Skin of body (tissue), 2 donors: ENCODE results near the gene TAGLN2. TPM values are rescaled to one million over a fixed set of nuclear protein-coding genes. Genes with fewer than 3 reads are reported as not detected.
"Not testable (repeated sequence)": the region's sequence is repeated elsewhere in the genome, so short reads cannot be mapped to it uniquely, and the experiment has no call there.

Experiments
- DNase-seq: peaks from one replicate; lab custom pipeline; 2025; lab: John Stamatoyannopoulos, UW
- total RNA-seq: library from RNA; depleted of rRNA; stranded (reverse); fragments of >200 nt; gene quantifications from one replicate; pipeline ENCODE4 v1.2.3, GENCODE V29; 2014

TAGLN2 gene
- total RNA-seq, 1 donor from 2014 or later: 145 TPM

DNA sequence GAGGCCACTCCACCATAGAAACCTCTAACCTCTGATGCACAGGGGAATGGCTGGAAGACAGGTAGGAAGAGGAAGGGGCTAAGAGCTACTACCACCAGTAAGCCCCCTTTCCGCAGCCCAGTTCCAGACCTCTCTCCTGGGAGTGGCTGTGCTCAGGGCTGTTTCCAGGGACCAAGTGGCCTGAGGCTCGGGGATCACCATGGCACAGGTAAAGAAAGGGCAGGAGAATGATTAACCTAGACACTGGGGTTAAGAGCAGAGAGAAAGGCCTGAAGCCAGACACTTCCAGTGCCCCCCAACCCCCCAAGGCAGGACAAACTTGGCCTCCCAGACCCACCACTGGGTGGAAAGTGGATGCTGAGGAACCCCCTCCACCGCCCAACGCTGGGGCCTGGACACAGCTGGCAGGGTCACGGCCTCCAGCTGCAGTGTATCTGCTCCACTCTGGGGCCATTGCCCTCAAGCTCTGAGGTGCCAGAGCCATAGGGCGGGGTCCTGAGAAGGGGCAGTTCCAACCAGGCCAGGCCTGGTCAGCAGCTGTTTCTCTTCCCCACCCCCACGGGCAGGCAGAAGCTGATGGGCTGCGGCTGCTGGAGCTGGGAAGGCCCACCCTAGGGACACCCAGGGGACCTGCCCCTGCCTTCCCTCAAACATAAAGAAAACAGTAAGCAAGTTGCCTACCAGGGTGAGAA lies 2.6 kb downstream of the TAGLN2 start:
- peak; percentile 34 for DNase-seq

DNA sequence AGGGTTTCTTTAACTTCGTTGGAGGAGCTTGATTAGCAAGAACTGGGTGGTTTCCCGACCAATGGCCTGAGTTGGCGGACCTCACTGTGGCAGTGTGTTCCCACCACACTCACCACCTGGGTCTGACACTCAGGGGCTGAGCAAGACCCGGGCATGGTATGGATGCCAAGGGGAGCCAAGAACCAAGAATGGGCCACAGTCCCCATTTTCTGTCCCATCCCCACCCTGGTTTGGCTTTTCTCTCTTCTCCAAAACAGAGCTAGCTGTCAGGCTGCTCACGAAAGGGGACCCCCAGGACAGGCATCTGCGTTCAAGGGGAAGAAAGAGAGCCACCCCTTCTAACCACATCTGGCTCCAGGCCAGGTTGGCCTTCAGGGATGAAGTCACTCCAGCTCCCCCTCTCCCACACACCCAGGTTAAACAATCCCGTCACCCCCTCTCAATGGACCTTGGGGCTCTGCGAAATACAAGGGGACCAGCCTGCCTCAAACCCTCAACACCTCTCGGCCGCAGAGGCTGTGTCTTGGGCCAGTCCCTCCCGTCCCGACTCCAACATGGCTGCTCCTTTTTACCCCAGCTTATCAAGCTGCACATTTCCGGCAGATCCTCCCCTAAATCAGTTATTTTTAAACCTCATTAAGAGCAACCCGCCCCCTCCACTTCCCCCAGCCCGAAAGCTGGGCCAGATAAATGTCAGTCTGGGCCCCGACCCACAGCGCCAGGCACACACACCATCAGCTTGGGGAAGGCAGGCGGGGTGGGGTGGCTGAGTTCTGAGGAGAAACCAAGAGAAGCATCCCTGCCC lies 3.4 kb downstream of the TAGLN2 start:
- no peak for DNase-seq

DNA sequence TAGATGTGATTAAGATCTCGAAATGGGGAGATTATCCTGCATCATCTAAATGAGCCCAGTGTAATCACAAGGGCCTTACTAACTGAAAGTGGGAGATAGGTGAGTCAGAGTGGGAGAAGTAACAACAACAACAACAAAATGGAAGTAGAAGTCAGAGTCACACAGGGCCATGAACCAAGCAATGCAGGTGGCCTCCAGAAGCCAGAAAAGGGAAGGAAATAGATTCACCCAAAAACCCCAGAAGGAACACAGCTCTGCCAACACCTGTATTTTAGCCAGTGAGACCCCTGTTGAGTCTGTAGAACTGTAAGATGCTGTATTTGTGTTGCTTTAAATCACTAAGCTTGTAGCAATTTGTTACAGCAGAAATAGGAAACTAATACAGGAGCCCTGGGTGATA lies 4.1 kb downstream of the TAGLN2 start:
- DNase-seq: no peak

DNA sequence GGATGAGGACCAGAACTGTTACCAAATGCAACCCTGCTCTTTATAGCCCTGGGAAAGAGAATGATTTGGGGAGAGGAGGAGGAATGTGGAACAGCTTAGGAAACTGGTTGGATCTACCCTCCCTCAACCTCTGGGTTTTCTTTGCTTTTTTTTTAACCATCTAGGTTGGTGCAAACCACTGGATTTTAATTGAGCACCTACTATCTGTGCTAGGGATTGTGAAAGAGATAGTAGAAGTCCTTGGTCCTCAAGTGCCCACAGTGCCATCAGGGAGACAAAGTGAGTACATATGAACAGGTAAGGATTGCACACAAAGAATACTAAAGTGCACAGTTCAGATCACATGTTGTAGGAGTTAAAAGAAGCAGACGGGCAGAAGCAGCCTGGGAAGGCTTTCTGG lies 4.7 kb downstream of the TAGLN2 start:
- no peak for DNase-seq

GRCh38 chr1:159920202-159920601 lies 5.1 kb downstream of the TAGLN2 start:
- no peak for DNase-seq

- DNase-seq: no peak
Measured at GRCh38 chr1:159919236-159919865, 6.0 kb downstream of the TAGLN2 start.

- no peak for DNase-seq
Measured at GRCh38 chr1:159918352-159919200, 6.7 kb downstream of the TAGLN2 start.

- no peak for DNase-seq
Measured at GRCh38 chr1:159917533-159918351, 7.6 kb downstream of the TAGLN2 start.

GRCh38 chr1:159916242-159917051 lies 8.9 kb downstream of the TAGLN2 start:
- DNase-seq: no peak

- DNase-seq: no peak
Measured at GRCh38 chr1:159915571-159916241, 9.6 kb downstream of the TAGLN2 start.

DNA sequence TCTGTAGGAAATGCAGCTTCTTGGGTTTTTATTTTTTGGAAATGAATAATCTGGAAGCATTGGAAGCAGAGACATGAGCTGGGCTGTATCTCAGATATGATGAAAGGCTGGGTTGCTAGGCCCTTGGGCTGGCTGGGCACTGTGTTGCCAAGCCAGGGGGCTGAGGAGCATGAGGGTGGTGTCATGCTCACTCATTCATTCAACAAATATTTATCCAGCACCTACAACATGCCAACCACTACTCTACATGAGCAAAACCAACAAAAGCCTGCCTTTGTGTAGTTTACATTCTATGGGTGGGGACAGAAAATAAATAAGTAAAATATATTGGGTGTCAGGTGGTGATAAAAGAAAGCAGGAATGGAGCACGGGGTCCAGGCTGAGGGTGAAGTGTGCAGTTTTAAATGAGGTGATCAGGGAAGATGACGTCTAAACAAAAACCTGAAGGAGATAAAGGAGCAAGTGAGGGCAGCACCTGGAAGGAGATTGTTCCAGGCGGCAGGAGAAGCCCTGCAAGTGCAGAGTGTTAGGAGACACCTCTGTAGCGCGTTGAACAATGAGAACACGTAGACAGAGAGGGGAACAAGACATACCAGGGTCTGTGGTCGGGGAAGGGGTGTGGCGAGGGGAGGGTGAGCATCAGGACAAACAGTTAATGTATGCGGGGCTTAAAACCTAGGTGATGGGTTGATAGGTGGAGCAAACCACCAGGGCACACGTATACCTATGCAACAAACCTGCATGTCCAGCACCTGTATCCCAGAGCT lies 10.9 kb downstream of the TAGLN2 start:
- DNase-seq: no peak

DNA sequence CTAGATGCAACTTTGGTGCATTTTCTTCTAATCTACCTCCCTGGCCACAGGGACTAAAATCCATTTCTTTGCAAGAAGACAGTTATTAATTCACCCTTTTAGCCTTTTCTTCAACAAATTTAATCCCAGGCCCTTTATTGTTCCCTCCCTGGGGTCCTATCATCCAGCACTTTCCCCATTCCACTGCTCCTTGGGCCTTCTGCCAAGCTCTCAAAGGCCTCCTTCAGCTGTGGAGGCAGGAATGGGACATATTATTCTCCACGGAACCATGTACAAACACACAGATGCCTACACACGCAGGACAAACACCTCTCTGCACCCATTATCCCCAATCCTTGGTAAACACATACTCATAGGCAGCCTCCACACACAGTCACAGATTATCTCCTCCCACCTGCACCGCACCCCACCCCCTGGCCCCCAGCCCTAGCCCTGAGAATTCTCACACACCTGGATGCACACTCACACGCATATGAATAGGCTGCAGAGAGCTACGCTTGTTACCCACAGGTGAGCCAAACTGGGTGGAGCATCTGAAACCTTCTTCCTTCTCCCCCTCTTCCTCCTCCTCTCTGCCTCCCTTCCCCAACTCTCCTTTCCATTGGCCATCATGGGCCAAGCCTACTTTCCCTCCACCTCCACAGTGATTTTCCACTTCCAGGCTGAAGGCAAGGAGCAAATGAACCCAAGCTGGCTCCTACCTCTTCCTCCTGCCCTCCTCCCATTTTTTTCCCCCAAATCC lies 11.7 kb downstream of the TAGLN2 start:
- no peak for DNase-seq

DNA sequence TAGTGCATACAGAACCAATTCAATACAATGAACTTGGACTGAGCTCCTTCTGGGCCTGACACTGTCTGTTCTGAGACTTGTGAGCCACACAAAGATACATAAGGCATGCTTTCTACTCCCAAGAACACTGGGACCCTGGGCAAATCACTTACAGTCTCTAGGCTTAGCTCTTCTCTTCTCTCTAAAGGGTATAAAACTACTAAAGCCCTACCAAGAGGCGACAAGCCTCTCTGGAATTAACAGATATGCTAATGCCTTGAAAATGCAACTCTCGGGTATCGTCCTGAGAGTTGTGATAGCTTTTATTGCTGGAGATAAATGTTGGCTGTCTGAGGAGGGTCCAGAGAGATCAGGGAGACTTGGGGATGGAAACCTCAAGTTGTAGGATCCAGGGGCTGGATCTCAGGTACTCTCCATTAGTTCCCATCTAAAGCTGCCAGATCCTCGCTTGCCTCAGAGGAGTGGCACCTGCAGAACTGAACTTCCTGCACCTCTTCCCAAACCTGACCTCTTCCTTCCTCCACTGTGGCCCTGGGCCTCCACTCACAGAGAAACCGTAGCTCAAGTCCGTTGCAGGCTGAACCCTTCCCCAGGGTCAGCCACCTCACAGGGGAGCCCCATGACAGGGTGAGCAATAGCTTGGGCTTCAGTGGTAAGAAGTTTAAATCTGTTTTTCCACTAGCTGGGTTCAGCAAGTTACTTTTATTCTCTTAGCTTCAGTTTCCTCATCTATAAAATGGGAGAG lies 13.8 kb downstream of the TAGLN2 start:
- DNase-seq: no peak

GRCh38 chr1:159908031-159908940 lies 17.0 kb downstream of the TAGLN2 start:
- DNase-seq: no peak

DNA sequence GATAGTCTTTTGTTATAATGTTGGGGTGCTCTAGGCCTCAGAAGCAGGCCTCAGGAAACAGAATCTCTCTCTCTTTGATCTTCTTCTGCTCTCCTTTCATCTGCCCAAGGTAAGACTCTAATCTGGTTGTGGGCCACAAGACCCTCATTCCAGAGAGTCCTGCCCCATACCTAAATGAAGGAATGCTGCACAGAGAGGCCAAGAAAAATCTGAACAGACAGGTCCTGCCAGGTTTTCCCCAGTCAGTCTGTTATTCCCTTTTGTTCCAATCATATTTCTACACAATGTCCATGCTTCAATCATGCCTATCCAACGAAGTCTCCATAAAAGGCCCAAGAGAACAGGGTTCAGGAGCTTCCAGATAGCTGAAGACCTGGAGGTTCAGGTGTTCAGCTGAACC lies 18.3 kb downstream of the TAGLN2 start:
- DNase-seq: no peak

GRCh38 chr1:159904036-159904435 lies 21.3 kb downstream of the TAGLN2 start:
- not testable (repeated sequence) for DNase-seq
